Measurements from ENCODE around the gene PI4K2A. TPM values are rescaled to one million over a fixed set of nuclear protein-coding genes. Genes with fewer than 3 reads are reported as not detected.
"Not testable (repeated sequence)": the region's sequence is repeated elsewhere in the genome, so short reads cannot be mapped to it uniquely, and the experiment has no call there.

Gene PI4K2A
- total RNA-seq, 1 donor from 2014 or later, result 12.4 TPM

GRCh38 chr10:97643441-97643985, 3.0 kb downstream of the PI4K2A start:
- Histone ChIP-seq H3K36me3 (peaks cover 20% of the 10 kb centered on the region), H3K4me3 (no peak overlapping the region), H3K4me1 (peaks cover 21% of the 10 kb centered on the region), H3K27me3 (ENCODE audit: low read depth) (no peaks in the 10 kb centered on the region), H3K27ac (replicated peaks) (no peak overlapping the region), H3K9me3 (replicated peaks) (no peaks in the 10 kb centered on the region)
- TF ChIP-seq CTCF (IDR thresholded peaks at IDR 0.05; ENCODE audit: borderline replicate concordance), result no peak
- intact Hi-C loops (cut with micrococcal nuclease), result no loop called here
- DNase-seq, result no peak

GRCh38 chr10:97644936-97645335, 4.5 kb downstream of the PI4K2A start:
- intact Hi-C loops (cut with micrococcal nuclease), result no loop called here
- TF ChIP-seq CTCF (IDR thresholded peaks at IDR 0.05; ENCODE audit: borderline replicate concordance), result no peak
- Histone ChIP-seq H3K4me3 (no peak overlapping the region), H3K27me3 (ENCODE audit: low read depth) (no peaks in the 10 kb centered on the region), H3K9me3 (replicated peaks) (no peaks in the 10 kb centered on the region), H3K36me3 (peaks cover 20% of the 10 kb centered on the region), H3K4me1 (peaks cover 33% of the 10 kb centered on the region), H3K27ac (replicated peaks) (no peak overlapping the region)
- no peak for DNase-seq

- Histone ChIP-seq H3K4me3 (no peak overlapping the region), H3K27me3 (ENCODE audit: low read depth) (no peaks in the 10 kb centered on the region), H3K4me1 (peaks cover 20% of the 10 kb centered on the region), H3K36me3 (peaks cover 37% of the 10 kb centered on the region), H3K27ac (replicated peaks) (peak overlapping the region; percentile 21), H3K9me3 (replicated peaks) (no peaks in the 10 kb centered on the region)
- intact Hi-C loops (cut with micrococcal nuclease), result no loop called here
- no peak for TF ChIP-seq CTCF (IDR thresholded peaks at IDR 0.05; ENCODE audit: borderline replicate concordance)
- DNase-seq, result no peak
Measured at GRCh38 chr10:97647556-97647955, 7.1 kb downstream of the PI4K2A start.

- Histone ChIP-seq H3K9me3 (replicated peaks) (no peaks in the 10 kb centered on the region), H3K27ac (replicated peaks) (peak overlapping the region; percentile 21), H3K4me3 (no peak overlapping the region), H3K4me1 (peaks cover 16% of the 10 kb centered on the region), H3K27me3 (ENCODE audit: low read depth) (no peaks in the 10 kb centered on the region), H3K36me3 (peaks cover 49% of the 10 kb centered on the region)
- intact Hi-C loops (cut with micrococcal nuclease), result no loop called here
- no peak for DNase-seq
- no peak for TF ChIP-seq CTCF (IDR thresholded peaks at IDR 0.05; ENCODE audit: borderline replicate concordance)
Measured at GRCh38 chr10:97648562-97649404, 8.3 kb downstream of the PI4K2A start.

GRCh38 chr10:97649405-97649750, 8.9 kb downstream of the PI4K2A start:
- intact Hi-C loops (cut with micrococcal nuclease); DNase-seq; H3K4me3 ChIP-seq; H3K9me3 ChIP-seq (replicated peaks); H3K27me3 ChIP-seq (ENCODE audit: low read depth): not testable (repeated sequence)
- peaks cover 16% of the 10 kb centered on the region for H3K4me1 ChIP-seq
- H3K27ac ChIP-seq (replicated peaks), result peak overlapping the region; percentile 21
- peaks cover 49% of the 10 kb centered on the region for H3K36me3 ChIP-seq

DNA sequence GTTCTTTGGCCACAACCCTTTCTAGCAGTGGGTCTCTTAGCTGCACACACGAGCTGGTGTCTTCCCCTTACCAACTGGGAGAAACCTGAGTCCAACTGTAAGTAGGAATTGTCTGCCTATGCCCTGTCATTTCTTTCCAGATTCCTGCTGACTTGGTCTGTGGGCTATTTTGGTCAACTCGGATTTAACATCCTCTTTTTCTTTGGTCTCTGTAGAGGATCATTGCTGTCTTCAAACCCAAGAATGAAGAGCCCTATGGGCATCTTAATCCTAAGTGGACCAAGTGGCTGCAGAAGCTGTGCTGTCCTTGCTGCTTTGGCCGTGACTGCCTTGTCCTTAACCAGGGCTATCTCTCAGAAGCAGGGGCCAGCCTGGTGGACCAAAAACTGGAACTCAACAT, 10.3 kb downstream of the PI4K2A start:
- no peak overlapping the region for H3K27ac ChIP-seq (replicated peaks)
- no peaks in the 10 kb centered on the region for H3K9me3 ChIP-seq (replicated peaks)
- peaks cover 16% of the 10 kb centered on the region for H3K4me1 ChIP-seq
- no peak for DNase-seq
- TF ChIP-seq CTCF (IDR thresholded peaks at IDR 0.05; ENCODE audit: borderline replicate concordance), result no peak
- intact Hi-C loops (cut with micrococcal nuclease), result no loop called here
- no peaks in the 10 kb centered on the region for H3K27me3 ChIP-seq (ENCODE audit: low read depth)
- peaks cover 55% of the 10 kb centered on the region for H3K36me3 ChIP-seq
- no peak overlapping the region for H3K4me3 ChIP-seq

Measured in left ventricle myocardium inferior (tissue), 1 donor.